GM21447 (cell line): ENCODE data around the gene SLC15A1.
"Not testable (repeated sequence)": the region's sequence is repeated elsewhere in the genome, so short reads cannot be mapped to it uniquely, and the experiment has no call there.

Experiments used
- ATAC-seq: cut with Tn5 transposase; IDR thresholded peaks from one replicate; pipeline ENCODE4 v1.9.1; 2021; ENCODE audit not compliant: unreplicated experiment

Gene SLC15A1

DNA sequence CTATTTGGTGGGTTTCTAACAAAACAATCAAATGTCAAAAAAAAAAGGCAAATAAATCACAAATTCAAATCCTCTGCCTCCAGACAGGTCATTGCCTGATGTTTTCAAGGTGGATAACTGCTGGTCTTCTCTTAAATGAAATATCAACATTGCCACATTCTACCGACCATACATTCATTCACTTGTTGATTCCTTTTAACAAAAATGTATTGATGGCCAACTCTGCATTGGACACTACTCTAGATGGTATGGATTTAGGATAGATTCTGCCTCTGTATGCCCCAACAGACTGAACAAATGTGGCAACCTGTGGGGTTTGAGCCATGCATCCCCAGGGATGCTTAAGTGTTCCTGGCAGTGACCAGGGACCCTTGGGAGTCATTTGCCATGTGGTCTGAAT, 88.0 kb downstream of the SLC15A1 start:
- no peak for ATAC-seq

DNA sequence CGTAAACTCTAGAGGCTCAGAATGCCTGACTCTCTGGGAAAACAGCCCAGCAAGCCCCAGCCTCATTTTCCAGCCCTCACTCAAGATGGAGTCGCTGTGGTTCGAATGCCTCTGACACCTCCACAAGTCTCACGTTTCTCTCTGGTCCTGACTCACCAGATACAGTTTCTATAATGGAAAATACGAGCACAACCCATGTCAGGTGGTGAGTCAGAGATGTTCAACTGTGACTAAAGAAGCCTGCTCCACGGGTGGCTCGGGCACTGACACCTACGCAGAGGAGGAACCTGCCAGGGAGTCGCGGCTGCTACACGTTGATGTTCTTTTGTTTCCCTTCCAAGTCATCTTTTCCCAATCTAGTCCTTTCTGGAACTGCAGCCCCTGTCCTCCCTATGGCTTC, 88.4 kb downstream of the SLC15A1 start:
- ATAC-seq: no peak

DNA sequence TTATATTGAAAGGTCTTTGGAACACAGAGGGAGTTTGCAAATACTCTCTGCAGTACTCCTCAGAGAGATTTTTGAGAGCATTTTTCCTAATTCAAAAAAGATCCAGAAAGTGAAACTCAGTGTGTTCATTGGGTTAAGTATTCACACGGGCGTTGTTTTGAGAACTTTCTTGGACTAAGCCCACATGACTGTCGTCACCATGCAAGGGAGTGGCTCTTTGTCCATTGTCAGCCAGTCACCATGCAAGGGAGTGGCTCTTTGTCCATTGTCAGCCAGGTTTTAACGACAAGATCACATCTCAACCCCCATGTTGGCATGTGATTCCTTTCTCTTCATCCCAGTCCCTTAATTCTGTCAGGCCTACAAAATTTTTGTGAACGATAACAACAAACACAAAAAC, 94.3 kb downstream of the SLC15A1 start:
- no peak for ATAC-seq

DNA sequence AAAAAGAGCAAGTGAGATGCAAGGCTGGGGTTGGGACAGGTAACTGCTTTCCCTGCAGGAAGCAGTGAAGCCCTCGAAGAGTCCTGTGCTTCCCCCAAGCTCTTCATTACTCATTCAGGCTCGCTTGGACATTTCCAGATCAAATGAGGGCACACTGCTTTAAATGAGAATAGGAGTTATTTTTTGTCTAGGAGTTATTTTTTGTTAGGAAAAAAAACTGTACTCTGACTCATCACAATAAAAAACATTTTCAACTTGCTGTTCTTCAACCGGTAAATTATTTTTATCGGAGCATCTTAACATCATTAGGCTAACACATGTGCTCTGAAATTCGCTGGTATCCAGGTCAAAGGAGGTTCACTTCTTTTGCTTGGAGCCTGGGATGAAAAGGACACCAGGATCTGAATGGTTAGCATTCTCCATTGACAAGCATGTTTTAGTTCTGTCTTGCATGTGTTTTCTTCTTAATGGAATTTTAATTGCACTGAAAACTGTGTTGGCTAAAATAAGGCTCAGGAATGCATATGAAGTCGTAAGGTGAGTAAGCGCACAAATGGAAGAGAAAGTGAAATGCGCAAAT, 94.9 kb downstream of the SLC15A1 start:
- ATAC-seq: no peak

DNA sequence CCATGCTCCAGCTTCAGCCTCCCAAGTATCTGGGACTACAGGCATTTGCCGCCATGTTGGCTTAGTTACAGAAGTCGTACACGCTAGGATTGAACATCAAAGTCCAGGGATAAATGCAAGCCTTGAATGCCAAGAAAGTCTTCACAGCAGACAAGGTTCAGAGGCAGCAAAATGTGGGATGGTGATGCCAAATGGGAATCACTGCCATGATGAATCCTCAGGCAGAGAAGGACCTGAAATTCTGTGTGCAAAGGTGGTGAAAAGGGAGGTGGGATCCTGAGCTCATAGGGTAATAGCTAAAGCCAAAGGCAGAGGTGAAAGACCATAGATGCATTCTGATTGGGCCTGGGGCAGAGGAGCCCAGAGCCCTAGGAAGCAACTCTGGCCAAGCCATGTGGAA, 96.2 kb downstream of the SLC15A1 start:
- no peak for ATAC-seq

DNA sequence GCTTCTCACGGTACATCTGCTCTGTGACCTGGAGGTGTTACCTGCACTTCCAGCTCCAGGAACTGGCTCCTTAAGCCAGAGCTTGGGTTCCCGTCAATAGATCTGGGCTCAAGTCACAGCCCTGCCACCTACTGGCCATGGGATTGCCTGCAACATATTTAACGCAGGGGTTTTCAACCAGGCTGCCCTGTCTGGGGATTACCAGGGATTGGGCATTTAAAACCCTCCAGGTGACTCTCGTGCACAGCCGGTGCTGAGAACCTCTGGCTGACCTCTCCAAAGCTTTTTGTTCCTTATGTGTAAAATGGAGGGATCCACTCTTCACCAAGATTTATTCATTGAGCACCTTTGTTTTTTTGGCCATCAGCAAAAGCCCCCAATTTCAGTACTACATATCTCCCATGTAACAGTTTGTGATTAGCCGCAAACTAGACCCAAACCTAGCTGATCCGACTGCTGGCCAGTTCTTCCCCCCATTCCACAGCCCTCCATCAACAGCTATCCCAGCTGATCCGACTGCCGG, 98.9 kb downstream of the SLC15A1 start:
- ATAC-seq: peak; percentile 95

DNA sequence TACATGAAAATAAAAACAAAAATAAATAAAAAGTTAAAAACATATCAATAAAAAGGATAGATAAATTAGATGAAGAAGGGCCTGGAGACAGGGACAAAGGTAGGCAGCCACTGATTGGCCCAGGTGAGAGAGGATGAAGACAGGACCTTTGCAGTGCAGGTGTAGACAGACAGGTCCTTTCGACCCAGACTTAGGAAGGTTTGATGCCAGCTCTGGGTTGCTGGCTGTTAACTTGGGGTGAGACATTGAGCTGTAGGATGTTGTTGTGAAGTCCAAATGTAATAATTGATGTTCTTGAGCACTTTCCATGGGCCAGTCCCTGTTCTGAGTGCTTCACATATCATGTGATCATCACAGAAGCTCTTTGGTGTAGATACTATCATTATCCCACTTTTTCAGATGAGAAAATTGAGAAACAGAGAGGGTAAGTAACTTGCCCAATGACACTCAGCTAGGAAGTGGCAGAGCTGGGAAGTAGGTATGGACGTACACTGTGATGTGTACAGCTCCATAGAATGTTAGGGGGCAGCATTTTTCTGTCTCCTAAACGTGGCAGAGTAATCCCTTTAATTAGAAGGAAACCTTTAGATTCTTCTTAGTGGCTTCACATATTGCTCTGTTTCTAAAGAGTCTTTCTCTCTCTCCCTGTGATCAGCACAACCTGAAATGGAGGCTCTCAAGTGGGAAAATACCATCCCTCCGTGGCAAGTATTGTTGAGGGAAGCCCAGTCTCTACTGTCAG, 99.6 kb downstream of the SLC15A1 start:
- ATAC-seq: no peak

DNA sequence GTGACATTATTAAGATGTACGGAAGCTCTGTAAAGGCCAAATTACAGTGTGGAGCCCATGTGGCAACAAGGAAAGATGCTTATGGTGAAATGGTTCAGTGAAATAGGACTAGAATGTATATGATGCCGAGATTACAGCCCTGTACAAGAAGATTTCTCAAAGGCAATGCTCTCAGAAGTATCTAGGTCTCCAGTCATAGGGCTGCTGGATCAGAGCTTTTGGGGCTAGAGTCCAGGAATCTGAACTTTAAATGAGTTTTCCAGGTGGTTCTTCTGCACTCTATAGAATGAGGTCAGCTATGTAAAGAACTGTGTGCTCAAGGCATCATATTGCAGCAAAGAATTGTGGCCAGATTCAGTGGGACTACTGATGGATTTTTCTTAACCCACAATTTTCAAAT, 100.2 kb downstream of the SLC15A1 start:
- ATAC-seq: no peak

DNA sequence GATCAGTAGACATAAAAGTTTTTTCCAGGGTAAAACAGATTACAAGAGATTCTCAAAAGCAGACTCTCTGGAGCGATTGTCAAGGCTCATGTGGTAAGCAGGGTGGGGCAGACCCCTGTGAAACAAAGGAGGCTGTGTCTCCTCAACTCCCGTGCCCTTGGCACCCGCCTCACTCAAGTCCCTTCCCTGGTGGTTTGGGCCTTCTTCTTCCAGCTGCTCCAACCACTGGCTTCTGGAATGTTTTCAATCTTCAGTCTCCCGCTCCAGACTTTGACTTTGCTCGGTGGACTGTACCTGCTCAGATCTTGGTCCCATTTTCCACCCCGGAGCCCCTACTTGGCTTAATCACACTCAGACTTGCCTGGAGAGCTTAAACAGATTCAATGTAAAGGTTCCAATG, 100.7 kb downstream of the SLC15A1 start:
- ATAC-seq: no peak

DNA sequence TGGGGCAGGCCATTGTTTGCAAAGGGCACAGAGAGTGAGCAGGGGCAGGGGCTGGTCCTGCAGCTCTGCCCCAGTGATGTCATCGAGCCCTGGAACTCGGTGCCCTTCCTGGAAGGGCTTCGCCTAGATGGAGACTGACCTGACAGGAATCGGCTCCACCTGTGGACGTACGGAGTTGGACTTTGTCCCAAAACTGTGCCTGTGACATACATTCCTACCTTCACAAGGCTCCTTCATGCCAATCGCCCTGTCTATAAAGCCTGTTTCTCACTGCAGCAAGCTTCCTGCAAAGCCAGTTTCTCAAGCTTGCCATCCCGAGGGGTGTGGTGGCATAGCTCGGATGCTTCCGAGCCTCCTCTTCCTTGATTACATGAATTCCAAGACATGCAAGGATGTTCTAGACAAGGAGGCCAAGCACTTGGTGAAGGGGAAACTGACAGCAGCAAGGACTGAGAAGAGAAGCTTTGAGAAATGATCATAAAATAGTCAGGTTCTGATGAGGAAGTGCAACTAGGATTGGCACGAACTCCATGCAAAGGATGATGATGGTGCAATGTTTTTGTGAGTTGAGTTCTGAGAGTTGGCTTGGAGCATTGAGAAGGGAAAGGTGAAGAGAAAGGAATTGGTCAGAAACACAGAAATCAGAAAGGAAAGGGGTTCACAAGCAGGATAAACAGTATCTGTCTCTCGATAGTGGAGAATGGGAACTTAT, 101.9 kb downstream of the SLC15A1 start:
- no peak for ATAC-seq

DNA sequence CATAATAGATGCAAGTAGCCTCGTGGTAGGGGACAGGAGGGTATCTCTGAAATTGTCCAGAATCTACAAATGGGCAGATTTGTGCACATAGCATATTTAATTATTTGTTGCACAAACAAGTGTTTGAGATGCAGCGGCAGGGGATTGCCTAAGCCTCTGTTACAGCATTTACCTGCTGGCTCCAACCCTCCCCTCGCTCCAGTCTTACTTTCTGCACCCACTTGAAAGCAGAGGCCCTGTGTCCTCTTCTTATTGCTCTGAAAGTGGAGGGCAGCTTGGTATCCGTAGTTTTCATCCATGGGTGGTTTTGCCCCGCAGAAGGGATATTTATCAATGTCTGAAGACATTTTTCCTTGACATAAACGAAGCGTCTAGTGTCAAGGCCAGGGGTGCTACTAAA, 102.6 kb downstream of the SLC15A1 start:
- ATAC-seq: no peak

DNA sequence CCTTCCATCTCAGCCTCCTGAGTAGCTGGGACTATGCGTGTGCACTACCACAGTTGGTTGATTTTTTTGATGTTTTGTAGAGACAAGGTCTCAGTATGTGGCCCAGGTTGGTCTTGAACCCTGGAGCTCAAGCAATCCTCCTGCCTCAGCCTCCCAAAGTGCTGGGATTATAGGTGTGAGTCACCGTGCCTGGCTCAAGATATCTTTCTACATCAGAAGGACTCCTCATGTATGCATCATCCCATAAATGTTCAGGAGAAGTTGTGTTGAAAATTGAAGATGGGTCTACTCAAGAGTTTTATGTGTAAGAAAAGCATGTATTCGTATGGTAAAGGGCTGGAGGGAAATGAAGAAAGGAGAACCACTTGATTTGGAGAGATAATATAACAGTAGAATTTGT, 103.8 kb downstream of the SLC15A1 start:
- no peak for ATAC-seq

DNA sequence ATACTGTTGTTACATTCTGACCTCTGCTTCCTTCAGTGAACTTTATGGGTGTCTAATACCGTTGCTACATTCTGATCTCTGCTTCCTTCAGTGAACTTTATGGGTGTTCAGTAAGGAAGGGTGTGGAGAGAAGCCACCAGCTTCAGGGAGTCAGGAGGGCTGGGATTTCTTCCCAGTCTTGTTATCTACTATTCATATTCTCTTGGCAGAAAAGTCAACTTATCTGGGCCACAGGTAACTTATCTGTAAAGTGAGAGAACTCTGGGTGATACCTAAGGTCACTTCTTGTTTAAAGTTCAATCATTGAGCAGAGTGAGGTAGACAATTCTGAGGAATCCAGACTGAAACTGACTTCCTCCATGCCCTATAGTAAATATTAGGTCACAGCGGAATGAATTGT, 104.3 kb downstream of the SLC15A1 start:
- no peak for ATAC-seq

DNA sequence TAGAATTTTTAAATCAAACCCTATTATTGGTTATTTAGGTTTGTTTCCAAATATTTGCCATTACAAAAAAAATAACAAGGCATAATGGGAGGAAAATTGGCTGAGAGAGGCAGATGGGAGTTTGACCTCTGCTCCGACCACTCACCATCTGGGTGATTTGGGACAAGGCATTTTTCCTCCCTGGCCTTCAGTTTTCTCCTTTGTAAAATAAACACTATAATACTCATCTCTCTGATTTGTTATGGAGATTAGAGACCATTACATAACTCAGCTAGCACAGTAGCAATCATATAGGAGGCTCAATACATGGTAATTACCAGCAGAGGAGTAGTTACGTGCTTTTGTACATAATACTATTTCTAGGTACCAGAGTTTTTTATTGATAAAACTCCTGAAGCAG, 105.4 kb downstream of the SLC15A1 start:
- no peak for ATAC-seq

DNA sequence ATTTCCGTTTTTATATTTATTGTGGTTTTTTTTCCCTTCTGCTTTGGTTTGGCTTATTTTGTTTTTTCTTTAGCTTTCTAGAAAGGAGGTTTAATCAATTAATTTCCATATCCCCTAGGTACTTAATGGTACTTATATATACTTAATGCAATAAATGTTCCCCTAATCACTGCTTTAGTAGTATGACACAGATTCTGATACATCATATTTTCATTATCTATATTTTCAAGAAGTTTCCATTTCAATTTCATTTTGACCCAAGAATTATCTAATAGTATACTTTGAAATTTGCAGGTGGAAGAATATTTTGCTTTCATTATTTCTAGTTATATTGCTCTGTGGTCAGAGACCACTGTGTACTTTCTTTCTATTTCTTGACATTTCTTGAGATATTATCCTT, 109.0 kb downstream of the SLC15A1 start:
- ATAC-seq: no peak

DNA sequence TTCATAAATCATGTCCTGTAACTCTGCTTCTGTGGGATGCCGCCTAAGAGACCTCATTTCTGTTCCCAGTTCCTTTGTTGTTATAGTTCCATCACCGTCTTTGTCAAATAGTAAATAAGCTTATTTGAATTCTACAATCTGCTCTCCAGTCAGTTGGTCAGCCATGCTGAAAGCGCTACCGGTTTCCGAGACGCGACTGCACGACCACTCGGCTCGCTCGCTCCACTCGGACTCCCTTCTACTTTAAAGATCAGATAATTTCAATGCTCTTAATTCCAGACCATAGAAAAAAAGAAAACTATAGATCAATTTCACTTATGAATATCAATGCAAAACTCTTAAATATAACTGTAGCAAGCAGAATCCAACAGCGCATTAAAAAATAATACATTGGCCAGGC, 111.4 kb downstream of the SLC15A1 start:
- ATAC-seq: no peak

DNA sequence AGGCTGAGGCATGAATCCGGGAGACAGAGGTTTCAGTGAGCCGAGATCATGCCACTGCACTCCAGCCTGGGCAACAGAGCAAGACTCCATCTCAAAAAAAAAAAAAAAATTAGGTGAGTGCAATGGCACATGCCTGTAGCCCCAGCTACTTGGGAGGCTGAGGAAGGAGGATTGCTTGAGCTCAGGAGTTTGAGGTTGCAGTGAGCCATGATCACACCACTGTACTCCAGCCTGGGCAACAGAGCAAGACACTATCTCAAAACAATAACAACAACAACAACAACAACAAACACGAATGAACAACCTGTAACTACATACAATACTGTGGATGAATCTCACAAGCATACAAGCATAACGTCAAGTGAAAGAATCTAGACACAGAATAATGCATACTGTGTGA, 112.7 kb downstream of the SLC15A1 start:
- ATAC-seq: not testable (repeated sequence)

DNA sequence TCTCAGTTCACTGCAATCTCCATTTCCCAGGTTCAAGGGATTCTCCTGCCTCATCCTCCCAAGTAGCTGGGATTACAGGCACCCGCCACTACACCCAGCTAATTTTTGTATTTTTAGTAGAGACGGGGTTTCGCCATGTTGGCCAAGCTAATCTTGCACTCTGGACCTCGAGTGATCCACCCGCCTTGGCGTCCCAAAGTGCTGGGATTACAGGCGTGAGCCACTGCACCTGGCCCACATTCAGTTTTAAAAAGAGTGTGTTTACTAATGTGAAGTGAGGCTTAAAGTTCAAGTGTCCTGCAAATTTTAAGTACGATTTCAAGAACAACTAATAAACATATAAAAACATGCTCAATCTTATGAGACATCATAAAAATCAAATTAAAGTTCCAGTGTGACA, 114.1 kb downstream of the SLC15A1 start:
- not testable (repeated sequence) for ATAC-seq
